ENCODE results near the gene UQCR10.

UQCR10 gene

DNA sequence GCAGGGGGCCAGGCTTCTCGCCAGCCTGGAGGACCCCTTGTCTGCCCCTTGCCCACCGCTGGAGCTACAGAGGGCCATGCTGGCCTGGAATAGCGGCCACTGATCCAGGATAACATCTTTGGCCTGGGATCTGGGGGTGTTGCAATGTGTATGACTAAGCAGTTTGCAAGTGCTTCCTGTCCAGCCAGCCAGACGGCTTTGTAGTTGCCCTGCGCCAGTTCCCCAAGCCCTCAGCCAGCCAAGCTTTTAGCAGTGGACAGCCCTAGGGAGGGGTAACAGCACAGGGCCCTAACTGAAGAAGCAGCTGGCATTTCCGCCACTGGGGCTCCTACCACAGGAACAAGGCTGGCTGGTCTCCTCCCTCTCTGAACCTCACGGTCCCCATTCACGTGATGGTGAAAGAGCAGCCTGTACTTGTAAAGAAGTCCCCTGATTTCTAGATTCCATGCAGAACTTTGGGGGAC is 32.1 kb downstream of the UQCR10 start:
- no peak for DNase-seq

DNA sequence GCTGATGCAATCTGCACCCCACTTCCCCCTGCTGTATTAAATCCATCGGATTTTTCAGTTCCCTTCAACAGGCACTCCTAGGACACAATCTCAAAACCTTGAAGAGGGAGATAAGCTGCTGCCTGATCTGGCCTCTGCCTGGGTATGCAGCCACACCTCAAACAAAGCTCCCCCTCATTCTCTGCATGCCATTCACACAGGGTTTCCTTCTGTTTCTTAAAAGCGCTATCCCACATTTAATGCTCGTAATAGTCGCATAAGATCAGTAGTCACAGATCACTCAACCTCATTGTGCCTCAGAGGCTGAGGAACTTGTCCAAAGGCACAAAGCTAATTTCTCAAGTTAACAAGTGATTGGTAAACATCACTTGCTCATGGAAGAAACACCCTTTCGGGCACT is 34.0 kb downstream of the UQCR10 start:
- DNase-seq = no peak

DNA sequence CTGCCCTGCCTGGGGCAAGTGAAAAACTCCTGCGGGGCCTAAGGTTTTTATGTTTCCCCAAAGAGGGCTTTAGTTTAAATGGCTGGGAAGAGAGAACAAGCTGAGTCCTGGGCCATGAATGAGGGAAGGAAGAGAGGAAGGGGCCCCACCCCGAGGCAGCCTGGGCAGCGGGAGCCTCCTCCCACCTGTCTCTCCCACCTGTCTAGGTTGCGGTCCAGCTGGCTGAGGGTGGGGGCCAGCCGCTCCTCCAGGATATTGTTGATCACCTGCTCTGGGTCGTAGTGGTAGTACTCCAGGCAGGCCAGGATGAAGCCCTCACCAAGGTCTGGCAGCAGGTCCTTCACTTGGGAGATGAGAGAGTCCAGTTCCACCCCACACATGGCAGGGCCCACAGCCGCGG is 34.6 kb downstream of the UQCR10 start:
- no peak for DNase-seq

DNA sequence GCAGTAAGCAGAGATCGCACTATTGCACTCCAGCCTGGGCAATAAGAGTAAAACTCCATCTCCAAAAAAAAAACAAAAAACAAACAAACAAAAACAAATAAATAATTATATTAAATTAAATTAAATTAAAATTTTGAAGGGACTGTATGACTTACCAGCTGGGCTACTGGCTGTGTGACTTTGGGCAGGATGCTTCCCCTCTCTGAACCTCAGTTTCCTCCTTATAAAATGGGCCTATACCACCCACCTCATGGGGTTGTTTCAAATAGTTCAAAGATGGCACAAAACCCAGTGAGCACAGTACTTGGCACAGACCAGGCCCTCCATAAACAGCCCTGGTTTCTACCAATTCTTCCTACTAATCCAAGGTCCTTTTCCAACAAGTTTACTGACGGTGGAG is 36.0 kb downstream of the UQCR10 start:
- DNase-seq = no peak

DNA sequence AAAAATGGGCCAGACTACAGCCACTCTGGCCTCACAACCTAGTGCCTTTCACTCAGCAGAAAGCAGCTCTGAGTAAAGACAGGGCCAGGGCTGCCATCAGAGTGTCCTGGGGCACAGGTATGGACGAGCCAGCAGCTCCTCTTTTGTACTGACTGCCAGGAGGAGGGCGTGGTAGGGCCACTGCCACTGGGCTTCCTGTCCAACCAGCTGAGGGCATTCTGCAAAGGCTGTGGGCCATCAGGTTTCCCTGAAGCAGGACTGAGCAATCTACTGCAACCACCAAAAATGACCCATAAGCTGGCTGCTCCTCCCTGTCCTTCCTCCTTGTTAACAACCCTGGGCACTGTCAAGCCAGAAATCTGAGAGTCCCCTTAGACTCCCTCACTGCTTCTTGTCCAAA is 37.8 kb downstream of the UQCR10 start:
- DNase-seq = no peak

DNA sequence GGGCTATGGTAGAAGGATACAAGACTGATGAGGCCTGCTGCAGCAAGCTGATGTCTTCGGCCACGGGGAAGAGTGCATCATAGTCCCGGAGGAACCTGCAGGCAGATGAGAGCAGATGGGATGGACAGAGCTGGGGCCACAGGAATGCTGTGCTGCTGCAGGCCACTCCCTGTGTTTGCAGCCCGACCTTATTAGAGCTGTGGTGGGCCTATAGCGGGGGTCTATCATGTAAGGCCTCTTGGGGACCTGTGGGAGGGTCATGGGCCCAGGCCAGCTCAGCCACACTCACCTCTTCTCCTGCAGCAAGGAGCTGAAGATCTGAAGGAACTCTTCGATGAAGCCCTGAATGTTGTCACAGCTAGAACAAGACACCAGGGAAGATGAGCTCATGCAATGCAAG is 39.0 kb downstream of the UQCR10 start:
- no peak for DNase-seq

DNA sequence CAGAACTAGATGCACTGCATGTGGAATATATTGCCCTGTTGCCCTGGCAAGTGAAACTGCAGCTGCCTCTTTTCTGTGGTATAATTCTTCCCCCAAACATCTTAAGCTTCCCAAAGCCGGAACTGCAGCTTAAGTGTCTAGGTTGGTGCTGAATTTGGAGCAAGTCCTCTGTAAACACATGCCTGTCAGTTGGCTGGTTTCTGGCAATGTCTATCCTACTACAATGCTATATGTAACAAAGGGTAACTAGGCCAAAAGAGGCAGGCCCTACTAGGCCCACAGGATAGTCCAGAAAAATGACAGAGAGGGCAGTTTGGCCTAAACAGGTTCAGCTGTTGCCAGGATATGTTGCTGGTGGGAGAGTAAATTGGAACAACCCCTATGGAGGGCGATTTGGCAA is 43.0 kb downstream of the UQCR10 start:
- no peak for DNase-seq

DNA sequence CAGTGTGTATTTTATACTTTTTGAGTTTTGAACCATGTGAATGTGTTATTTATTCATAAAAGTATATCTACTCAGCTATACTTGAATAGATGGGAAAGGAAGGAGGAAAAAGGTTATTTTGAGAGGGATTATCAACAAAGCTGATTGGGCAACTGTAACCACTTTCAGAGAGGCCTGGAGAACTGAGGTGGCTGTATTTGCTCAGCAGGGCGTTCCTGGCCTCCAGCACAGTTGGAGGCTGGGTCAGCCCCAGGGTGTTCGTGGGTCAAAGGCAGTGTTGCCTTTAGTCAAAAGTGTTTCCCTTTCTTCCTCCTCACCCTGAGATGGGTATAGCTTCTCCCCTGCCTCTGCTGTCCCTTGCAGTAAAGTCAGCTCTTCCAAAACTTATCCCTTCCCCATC is 44.2 kb downstream of the UQCR10 start:
- DNase-seq = no peak

DNA sequence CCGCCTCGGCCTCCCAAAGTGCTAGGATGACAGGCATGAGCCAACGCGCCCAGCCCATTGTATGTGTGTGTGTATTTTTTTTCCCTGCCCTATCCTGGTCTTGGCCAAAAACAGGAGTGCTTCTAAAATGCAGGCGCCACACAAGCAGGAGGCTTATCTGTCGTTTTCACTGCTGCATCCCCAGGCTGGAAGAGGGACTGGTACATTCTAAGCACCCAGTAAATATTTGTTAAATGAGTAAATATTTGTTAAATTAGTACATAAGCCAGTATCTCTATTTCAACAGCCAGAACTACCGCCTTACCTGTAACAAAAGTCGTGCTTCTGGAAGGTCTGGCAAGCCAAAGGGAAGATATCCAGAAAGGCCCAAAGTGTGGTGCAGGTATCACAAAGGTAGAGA is 46.0 kb downstream of the UQCR10 start:
- no peak for DNase-seq

DNA sequence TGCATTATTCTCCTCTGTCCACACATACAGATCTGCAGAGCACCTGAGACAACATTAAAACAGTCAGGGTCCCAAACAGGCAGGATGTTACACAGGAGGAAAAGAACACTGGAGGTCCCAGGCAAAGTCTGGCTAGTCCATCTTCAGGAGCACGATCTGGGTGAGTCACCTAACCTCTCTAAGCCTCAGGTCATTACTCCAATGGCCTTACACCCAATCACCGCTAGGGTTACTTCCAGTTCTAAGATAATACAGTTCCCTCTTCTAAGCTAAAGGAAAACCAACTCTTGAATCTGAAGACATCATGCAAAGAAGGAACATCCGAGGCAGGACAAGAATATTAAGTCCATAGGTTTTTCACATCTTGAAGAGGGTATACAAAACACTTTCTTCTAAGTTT is 46.4 kb downstream of the UQCR10 start:
- DNase-seq = no peak

DNA sequence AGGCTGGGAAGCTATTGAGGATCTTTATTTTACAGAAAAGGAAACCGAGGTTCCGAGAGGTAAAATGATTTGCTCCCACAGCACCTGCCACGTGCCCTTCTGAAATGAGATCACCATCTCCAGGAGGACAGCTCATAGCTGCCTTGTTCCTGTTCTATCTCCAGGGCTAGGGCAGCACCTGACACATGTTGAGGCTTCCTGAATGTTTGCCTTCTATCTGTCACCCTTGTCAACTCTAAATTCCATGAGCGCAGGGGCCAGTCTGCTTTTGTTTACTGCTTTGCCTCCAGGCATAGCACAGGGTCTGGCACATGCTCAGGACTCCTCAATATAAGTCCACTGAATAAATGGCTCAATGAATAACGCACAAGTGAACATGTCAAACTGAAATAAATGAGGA is 46.8 kb downstream of the UQCR10 start:
- no peak for DNase-seq

DNA sequence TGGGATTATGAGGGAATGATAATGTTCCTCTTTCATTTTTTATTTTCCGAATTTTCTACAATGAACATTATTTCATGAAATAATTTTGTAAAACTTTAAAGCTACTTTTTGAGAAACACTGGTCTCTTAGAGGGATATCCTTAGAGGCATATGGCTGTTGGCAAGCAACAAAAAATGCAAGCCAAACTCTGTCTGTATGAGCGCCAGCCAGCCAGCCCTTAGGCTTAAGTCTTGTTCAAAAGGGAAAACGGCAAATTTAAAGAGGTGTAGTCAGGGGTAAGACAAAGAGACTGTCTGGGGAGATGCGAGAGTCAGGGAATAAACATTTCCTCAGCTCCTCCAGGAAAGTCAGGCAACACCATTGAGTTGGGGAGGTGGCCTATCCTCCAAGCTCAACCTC is 48.4 kb downstream of the UQCR10 start:
- no peak for DNase-seq

DNA sequence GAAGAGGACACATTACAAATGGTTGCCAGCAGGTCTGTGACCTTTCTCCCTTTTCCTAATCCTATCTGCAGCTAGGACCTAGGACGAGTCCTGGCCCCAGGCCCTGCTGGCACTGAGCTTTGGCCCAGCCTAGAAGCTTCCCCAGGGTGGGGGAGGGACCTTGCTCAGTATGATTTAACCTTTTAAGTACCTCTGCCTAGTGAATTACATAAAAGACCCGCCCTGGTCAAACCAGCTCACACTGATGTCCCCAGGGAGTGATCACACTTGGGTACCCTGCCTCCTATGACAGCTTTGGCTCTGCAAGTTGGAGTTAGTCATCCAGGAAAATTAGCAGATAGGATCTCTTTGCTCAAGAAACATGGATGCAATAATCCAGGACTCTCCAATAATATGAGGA is 49.0 kb downstream of the UQCR10 start:
- no peak for DNase-seq

DNA sequence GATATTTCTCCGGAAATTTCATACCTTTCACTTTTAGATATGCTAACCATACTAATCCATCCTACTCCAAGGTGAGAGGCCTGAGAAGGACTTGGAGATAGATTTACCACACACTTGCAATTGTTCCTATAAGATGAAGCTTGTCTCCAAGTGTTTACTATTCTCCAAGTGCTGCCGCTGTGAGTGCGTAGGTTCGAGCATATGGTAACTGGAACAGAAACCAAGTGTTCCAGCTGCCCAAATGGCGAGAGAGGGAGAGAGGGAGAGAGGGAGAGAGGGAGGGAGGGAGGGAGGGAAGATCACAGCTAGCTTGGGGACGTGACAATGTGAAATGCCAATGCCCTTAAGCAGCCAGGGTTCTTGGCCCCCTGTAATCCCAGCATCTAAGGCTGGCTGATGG is 49.4 kb downstream of the UQCR10 start:
- DNase-seq = no peak

DNA sequence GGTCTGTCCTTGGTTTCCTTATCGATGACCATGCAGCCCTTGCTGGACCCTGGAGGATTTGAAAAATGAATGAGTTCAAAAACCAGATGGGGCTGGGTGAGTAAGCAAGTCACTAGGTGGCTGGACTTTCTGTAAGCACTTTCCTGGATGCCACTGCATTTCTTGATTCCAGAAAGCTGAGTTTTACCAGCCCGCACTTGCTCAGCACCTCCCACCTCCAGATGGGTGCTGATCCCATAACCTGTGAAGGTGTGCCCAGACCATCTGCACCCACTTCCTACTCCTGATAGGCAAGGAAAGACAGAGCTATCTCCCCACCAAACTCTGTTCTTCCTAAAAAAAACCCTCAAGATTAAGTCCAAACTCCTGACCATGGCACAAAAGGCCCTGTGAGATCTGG is 49.8 kb downstream of the UQCR10 start:
- no peak for DNase-seq

DNA sequence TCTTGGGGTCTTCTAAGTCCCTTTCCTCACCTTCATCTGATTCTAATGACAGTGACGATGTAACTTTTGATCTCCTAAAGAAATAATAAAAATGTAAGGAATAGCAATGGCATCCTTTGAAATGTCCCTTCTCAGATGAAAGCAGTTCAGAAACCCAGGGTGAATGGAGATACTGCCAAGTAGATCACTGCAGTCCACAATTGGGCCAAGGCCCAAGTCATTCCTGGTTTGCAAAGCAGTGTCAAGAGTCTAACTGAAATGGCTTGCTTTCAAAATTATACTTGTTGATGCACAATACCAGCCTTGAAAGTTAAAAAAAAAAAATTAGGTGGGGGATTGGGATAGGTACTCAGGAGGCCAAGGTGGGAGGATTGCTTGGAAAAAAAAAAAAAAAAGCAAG is 50.6 kb downstream of the UQCR10 start:
- no peak for DNase-seq

DNA sequence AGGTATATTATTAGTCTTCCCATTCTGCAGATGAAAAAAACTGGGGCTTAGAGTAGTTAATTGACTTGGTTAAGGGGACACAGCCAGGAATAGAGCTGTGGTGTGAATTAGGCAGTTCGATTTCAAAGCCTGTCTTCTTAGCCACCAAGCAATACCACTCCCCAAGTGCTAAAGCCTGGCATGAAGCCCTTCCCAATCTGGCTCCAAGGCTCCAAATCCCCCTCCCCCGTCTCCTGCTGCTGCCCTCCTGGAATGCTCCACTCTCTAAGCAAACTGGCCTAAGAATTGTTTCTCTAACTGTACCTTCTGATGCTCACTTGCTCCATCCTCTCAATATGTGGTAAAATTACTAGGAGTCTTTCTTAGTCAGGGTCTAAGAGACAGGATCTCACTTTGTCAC is 52.3 kb downstream of the UQCR10 start:
- DNase-seq = no peak
